IMR-90 (cell line): ENCODE results near the gene EOLA2. TPM values are rescaled to one million over a fixed set of nuclear protein-coding genes. Genes with fewer than 3 reads are reported as not detected.
"Not testable (repeated sequence)": the region's sequence is repeated elsewhere in the genome, so short reads cannot be mapped to it uniquely, and the experiment has no call there.

Experiments
- ATAC-seq: fragments of 200-7000 bp; cut with Tn5 transposase; 2 replicates; pipeline ENCODE4 v1.9.1; 2020; ENCODE audit warnings: low read depth, mild to moderate bottlenecking, moderate library complexity
- BruUV-seq: library from RNA; stranded (reverse); fragments of 400-500 nt; replicated peaks from 2 replicates; lab custom pipeline; 2021; lab: Mats Ljungman, UMichigan
- CTCF ChIA-PET: fragments of 300-600 bp; formaldehyde crosslinking; extraction: SDS; loops from one replicate; lab custom pipeline; 2021; ENCODE audit warnings: antibody characterized with exemption; lab: Yijun Ruan, JAX
- POLR2A ChIA-PET: fragments of 300-600 bp; sonication (Branson Sonifier 250); formaldehyde crosslinking; loops from one replicate; lab custom pipeline; 2022; ENCODE audit warnings: antibody characterized with exemption; ENCODE audit not compliant: unreplicated experiment; lab: Charles Lee
- DNase-seq: peaks from one replicate; pipeline ENCODE4 v3.0.0; 2013
- H2AFZ ChIP-seq: replicated peaks from 2 replicates; pipeline ENCODE3; 2013; ENCODE audit warnings: low read length, mild to moderate bottlenecking; ENCODE audit not compliant: poor library complexity
- H2AK5ac ChIP-seq: 2 replicates; pipeline ENCODE4 v1.6.1; 2013; ENCODE audit warnings: low read depth, low read length, inconsistent platforms
- H2AK9ac ChIP-seq: replicated peaks from 2 replicates; pipeline ENCODE3; 2013; ENCODE audit warnings: mild to moderate bottlenecking, low read depth, low read length, moderate library complexity; ENCODE audit not compliant: poor library complexity
- H2BK120ac ChIP-seq: 2 replicates; pipeline ENCODE4 v1.6.1; 2013; ENCODE audit warnings: low read depth, low read length, inconsistent platforms
- H2BK15ac ChIP-seq: 3 replicates; pipeline ENCODE4 v1.6.1; 2013; ENCODE audit warnings: low read depth, low read length, inconsistent platforms
- H2BK20ac ChIP-seq: 2 replicates; pipeline ENCODE4 v1.6.1; 2013; ENCODE audit warnings: low read depth, mild to moderate bottlenecking, inconsistent platforms, low read length, moderate library complexity
- H2BK5ac ChIP-seq: 2 replicates; pipeline ENCODE4 v1.6.1; 2013; ENCODE audit warnings: mild to moderate bottlenecking, low read depth, low read length, inconsistent platforms; ENCODE audit not compliant: poor library complexity, severe bottlenecking
- H3K14ac ChIP-seq: replicated peaks from 2 replicates; pipeline ENCODE4 v1.6.1; 2013; ENCODE audit warnings: low read depth, low read length, inconsistent platforms
- H3K18ac ChIP-seq: 2 replicates; pipeline ENCODE4 v1.6.1; 2013; ENCODE audit warnings: low read depth, low read length, control low read depth
- H3K23ac ChIP-seq: 2 replicates; pipeline ENCODE4 v1.6.1; 2013; ENCODE audit warnings: low read depth, low read length, inconsistent platforms
- H3K27ac ChIP-seq: 2 replicates; pipeline ENCODE4 v1.5.1; 2013; ENCODE audit warnings: mild to moderate bottlenecking, control low read depth, low read length; ENCODE audit not compliant: insufficient read depth
- H3K27me3 ChIP-seq: 2 replicates; pipeline ENCODE4 v1.6.1; 2013; ENCODE audit warnings: low read length; ENCODE audit not compliant: control insufficient read depth, insufficient read depth
- H3K36me3 ChIP-seq: 2 replicates; pipeline ENCODE4 v1.6.1; 2013; ENCODE audit warnings: low read length, mixed read lengths; ENCODE audit not compliant: control insufficient read depth, insufficient read depth
- H3K4ac ChIP-seq: 2 replicates; pipeline ENCODE4 v1.6.1; 2013; ENCODE audit warnings: low read depth, low read length, inconsistent platforms
- H3K4me1 ChIP-seq: 2 replicates; pipeline ENCODE4 v1.6.1; 2013; ENCODE audit warnings: low read length, mixed read lengths; ENCODE audit not compliant: control insufficient read depth, insufficient read depth
- H3K4me2 ChIP-seq: 2 replicates; pipeline ENCODE4 v1.6.1; 2013; ENCODE audit warnings: low read depth, mild to moderate bottlenecking, control low read depth, low read length, moderate library complexity
- H3K4me3 ChIP-seq: 2 replicates; pipeline ENCODE4 v1.5.1; 2013; ENCODE audit warnings: low read depth, mild to moderate bottlenecking, control low read depth, low read length, moderate library complexity; ENCODE audit not compliant: insufficient read depth
- H3K56ac ChIP-seq: 2 replicates; pipeline ENCODE4 v1.6.1; 2013; ENCODE audit warnings: low read length, inconsistent platforms; ENCODE audit not compliant: insufficient read depth; ENCODE audit errors: extremely low read depth
- H3K79me1 ChIP-seq, 2 experiments: 2 replicates each; pipeline ENCODE4 v1.6.1; 2013; ENCODE audit warnings: low read length in 2 of 2, inconsistent platforms in 1 of 2, low read depth in 1 of 2
- H3K9ac ChIP-seq: 2 replicates; pipeline ENCODE4 v1.6.1; 2013; ENCODE audit warnings: low read depth, low read length, control low read depth
- H3K9me1 ChIP-seq: 2 replicates; pipeline ENCODE4 v1.6.1; 2013; ENCODE audit warnings: low read length, inconsistent platforms; ENCODE audit not compliant: insufficient read depth
- H3K9me3 ChIP-seq: 2 replicates; pipeline ENCODE4 v1.6.1; 2013; ENCODE audit warnings: low read length; ENCODE audit not compliant: control insufficient read depth, insufficient read depth
- H4K20me1 ChIP-seq: 2 replicates; pipeline ENCODE4 v1.6.1; 2013; ENCODE audit warnings: low read length, inconsistent platforms; ENCODE audit not compliant: insufficient read depth
- H4K5ac ChIP-seq: 2 replicates; pipeline ENCODE4 v1.6.1; 2013; ENCODE audit warnings: mild to moderate bottlenecking, low read depth, low read length, control low read depth
- H4K8ac ChIP-seq, 2 experiments: 2 replicates each; pipeline ENCODE4 v1.6.1; 2013; ENCODE audit warnings: low read depth in 2 of 2, low read length in 2 of 2, control low read depth in 1 of 2, inconsistent platforms in 1 of 2
- H4K91ac ChIP-seq: 2 replicates; pipeline ENCODE4 v1.6.1; 2013; ENCODE audit warnings: low read depth, low read length, inconsistent platforms; ENCODE audit not compliant: insufficient read depth
- CEBPB ChIP-seq: IDR thresholded peaks from 2 replicates; pipeline ENCODE4 v1.6.1; 2012; ENCODE audit warnings: low read depth, low read length, improper control_type of control experiment
- FOS ChIP-seq: fragments of 150-350 bp; IDR thresholded peaks from 2 replicates; pipeline ENCODE4 v1.6.1; 2016; ENCODE audit warnings: low read depth, low read length
- MAZ ChIP-seq: IDR thresholded peaks from 2 replicates; pipeline ENCODE4 v1.6.1; 2012; ENCODE audit warnings: low read depth, mild to moderate bottlenecking, low read length, improper control_type of control experiment, moderate library complexity, borderline replicate concordance
- MXI1 ChIP-seq: IDR thresholded peaks from 2 replicates; pipeline ENCODE4 v1.6.1; 2012; ENCODE audit warnings: low read depth, mild to moderate bottlenecking, low read length, moderate library complexity, borderline replicate concordance
- NFE2L2 ChIP-seq: fragments of 150-350 bp; IDR thresholded peaks from 2 replicates; pipeline ENCODE4 v1.6.1; 2016; ENCODE audit warnings: low read depth, mild to moderate bottlenecking, low read length
- RAD21 ChIP-seq: IDR thresholded peaks from 2 replicates; pipeline ENCODE4 v1.6.1; 2012; ENCODE audit warnings: low read length, improper control_type of control experiment
- RCOR1 ChIP-seq: IDR thresholded peaks from 2 replicates; pipeline ENCODE4 v1.6.1; 2012; ENCODE audit warnings: mild to moderate bottlenecking, low read length, improper control_type of control experiment; ENCODE audit not compliant: insufficient replicate concordance
- WGBS, 2 experiments: methylation state at CpG; one replicate each; pipeline versions ENCODE4 v1.1.5 to v1.1.7; 2013; ENCODE audit warnings: missing lambda C conversion rate in 2 of 2; ENCODE audit not compliant: insufficient read length in 1 of 2; ENCODE audit errors: extremely low coverage in 2 of 2; 5-methylcytosine and 5-hydroxymethylcytosine counted together
- dilution Hi-C: fragments of 300-500 bp; cut with HindIII; formaldehyde crosslinking; loops from one replicate; pipeline ENCODE4 v1.14.3; 2018; ENCODE audit warnings: low sequenced_read_pairs; ENCODE audit not compliant: unreplicated experiment
- in situ Hi-C: fragments of 300-500 bp; cut with MboI; formaldehyde crosslinking; loops from 3 replicates; pipeline ENCODE4 v1.14.3; 2019; ENCODE audit warnings: low sequenced_read_pairs, inconsistent platforms, mixed read lengths
- intact Hi-C: fragments of 100-400 bp; cut with micrococcal nuclease; formaldehyde crosslinking; loops from 2 replicates; pipeline ENCODE4 v1.10.0; 2022
- polyA plus RNA-seq, 3 experiments: library from polyadenylated mRNA; depleted of rRNA; stranded (reverse); fragments of >200 nt; gene quantifications; 2 replicates each; pipeline ENCODE4 v1.2.3, GENCODE V29; 2012; ENCODE audit warnings: low replicate concordance in 1 of 3
- total RNA-seq: library from RNA; depleted of rRNA; stranded (reverse); fragments of >200 nt; gene quantifications from 2 replicates; pipeline ENCODE4 v1.2.3, GENCODE V29; 2012

EOLA2 gene
- total and polyA plus RNA-seq, 2 of the 4 experiments (the other 2 are of a cell fraction) = 23.7 to 46.5 TPM

DNA sequence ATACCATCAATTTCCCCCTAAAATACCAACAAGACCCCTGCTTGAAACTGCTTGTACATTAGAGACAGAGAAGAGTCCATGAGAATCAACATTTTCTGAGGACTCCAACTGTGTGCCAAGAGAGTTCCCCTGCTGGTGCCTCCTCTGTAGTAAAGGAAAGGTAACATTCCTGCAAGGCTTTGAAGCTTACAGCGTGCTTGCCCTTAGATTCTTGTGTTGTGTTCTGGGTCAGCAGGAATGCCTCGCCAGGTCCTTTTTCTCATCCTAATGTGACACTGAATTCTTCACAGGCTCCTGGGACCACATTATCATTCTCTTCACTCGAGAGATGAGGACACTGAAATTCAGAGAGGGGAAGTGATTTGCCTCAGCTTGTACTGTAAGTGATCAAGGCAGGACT, 9.7 kb upstream of the EOLA2 start:
- in situ Hi-C loops = no loop called here

DNA sequence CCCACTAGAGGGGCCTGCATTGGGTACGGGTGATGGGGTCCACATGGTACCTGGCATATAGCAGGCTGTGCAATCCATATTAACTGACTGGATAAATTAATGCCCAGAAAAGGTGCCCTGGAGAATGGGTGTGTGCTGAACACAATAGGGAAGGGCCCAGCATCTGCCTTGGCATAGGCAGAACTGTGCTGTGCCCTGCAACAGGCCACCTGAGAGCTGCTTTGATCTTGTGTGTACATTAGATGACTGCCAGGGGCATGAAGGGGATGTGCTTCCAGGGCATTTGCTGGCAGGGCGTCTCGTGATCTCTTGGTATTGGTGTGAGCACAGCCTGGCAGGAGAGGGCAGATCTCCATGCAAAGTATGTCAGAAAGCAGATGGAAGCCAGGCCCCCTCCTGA, 8.6 kb upstream of the EOLA2 start:
- CTCF ChIA-PET, H3K14ac ChIP-seq, H2AK9ac ChIP-seq, H3K23ac ChIP-seq, H3K4me1 ChIP-seq, H3K9ac ChIP-seq, H4K5ac ChIP-seq, H3K56ac ChIP-seq, H2AK5ac ChIP-seq, H3K18ac ChIP-seq, H4K20me1 ChIP-seq, dilution Hi-C loops, H3K9me1 ChIP-seq, H3K27me3 ChIP-seq, BruUV-seq, H4K8ac ChIP-seq, H2AFZ ChIP-seq, ATAC-seq, H3K36me3 ChIP-seq, POLR2A ChIA-PET, H3K4ac ChIP-seq, H3K4me3 ChIP-seq, H2BK120ac ChIP-seq, H4K91ac ChIP-seq, in situ Hi-C loops, H3K27ac ChIP-seq, H3K79me1 ChIP-seq, H2BK20ac ChIP-seq, DNase-seq, H2BK15ac ChIP-seq, intact Hi-C loops, H3K9me3 ChIP-seq, H2BK5ac ChIP-seq, H3K4me2 ChIP-seq: not testable (repeated sequence)
- no CpG with 5 or more reads among the region's 3 CpGs for whole genome bisulfite sequencing, 2 experiments

More for the DNA sequence above, 9.7 kb upstream of the EOLA2 start:
- Histone ChIP-seq H4K91ac (no peak overlapping the region), H4K8ac (no peak overlapping the region), H3K23ac (no peak overlapping the region), H4K20me1 (no peaks in the 10 kb centered on the region), H2AFZ (no peak overlapping the region), H3K4me3 (no peak overlapping the region), H3K4ac (no peak overlapping the region), H3K27ac (no peak overlapping the region), H3K4me1 (no peaks in the 10 kb centered on the region), H2BK20ac (no peak overlapping the region), H2BK120ac (no peak overlapping the region), H3K79me1 (no peaks in the 10 kb centered on the region; a peak in 1 of 4 replicates), H3K4me2 (no peak overlapping the region), H3K18ac (no peak overlapping the region), H3K27me3 (no peaks in the 10 kb centered on the region), H2AK5ac (no peak overlapping the region), H3K9me1 (no peaks in the 10 kb centered on the region), H3K36me3 (peaks cover 7% of the 10 kb centered on the region; the same call in 1 of the 2 replicates), H4K5ac (no peak overlapping the region), H2BK5ac (no peak overlapping the region), H3K56ac (no peak overlapping the region), H3K9me3 (no peaks in the 10 kb centered on the region), H3K14ac (no peak overlapping the region), H2AK9ac (no peak overlapping the region), H2BK15ac (no peak overlapping the region), H3K9ac (no peak overlapping the region)
- ATAC-seq (no peak), DNase-seq (no peak)
- no TSS peak for BruUV-seq
- POLR2A ChIA-PET = no interaction called here
- TF ChIP-seq RCOR1 (no peak), MAZ (no peak), FOS (no peak), CEBPB (no peak), MXI1 (no peak), NFE2L2 (no peak), RAD21 (no peak)
- no CpG with 5 or more reads among the region's 3 CpGs for WGBS, 2 experiments
- intact Hi-C loops = no loop called here
- CTCF ChIA-PET = no interaction called here
- dilution Hi-C loops = no loop called here
